HG03025 (cell line): Measurements from ENCODE around the gene VPS13D.
"Not testable (repeated sequence)": the region's sequence is repeated elsewhere in the genome, so short reads cannot be mapped to it uniquely, and the experiment has no call there.

Source experiments
- ATAC-seq: cut with Tn5 transposase; IDR thresholded peaks from one replicate; pipeline ENCODE4 v1.9.1; 2021; ENCODE audit warnings: mild to moderate bottlenecking, moderate library complexity; ENCODE audit not compliant: unreplicated experiment, low FRiP score

The VPS13D gene

DNA sequence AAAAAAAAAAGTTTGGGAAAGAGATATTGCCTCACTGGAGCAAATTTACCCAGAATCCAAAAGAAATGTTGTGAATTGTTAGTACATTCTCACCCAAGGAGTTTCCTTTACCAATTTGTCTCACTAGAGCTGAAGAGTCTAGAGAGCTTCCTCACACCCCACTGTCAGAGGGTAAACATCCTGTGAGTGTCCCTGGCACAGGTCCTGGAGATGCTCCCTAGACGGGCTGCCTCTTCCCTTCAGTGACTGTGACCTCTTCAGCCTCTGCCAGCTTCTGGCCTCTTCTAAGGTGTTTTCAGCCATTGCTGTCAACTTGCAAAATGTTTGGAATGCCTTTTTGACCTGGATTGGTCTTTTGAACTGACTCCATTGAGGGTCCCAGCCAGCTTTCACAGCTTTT is 228.7 kb downstream of the VPS13D start:
- ATAC-seq, result no peak

DNA sequence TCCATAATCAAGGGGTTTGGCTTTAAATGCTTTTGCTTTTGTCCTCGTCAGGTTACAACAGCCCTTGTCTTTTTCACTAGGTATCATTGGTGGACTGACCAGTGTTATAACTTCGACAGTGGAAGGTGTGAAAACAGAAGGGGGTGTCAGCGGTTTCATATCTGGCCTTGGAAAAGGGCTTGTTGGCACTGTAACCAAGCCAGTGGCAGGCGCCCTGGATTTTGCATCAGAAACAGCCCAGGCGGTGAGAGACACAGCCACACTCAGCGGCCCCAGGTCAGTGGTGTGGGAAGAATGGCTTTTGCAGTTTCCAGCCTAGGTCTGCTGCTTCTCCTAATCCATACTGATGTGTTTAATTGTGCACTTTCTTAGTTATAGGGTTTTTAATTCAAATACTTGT is 230.3 kb downstream of the VPS13D start:
- ATAC-seq, result no peak

GRCh38 chr1:12460911-12461621 is 231.2 kb downstream of the VPS13D start:
- no peak for ATAC-seq

DNA sequence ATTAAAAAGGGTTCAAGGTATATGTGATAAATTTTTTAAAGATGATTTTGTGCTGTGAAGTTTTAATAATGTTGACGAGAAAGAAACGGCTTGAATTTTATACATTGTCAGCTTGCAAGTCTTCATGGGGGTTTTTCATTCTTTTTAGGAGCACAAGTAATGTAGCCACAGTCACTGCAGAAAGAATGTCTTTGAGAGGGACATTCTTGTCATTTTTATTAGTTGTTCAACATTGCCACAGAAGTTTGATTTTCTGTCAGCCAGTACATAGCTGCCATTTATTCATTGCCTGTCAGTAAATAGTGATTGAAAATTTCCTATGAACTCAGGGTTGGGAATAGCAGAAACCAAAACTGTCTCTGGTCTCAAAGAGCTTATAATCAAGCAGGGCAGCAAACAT is 231.9 kb downstream of the VPS13D start:
- ATAC-seq, result no peak

DNA sequence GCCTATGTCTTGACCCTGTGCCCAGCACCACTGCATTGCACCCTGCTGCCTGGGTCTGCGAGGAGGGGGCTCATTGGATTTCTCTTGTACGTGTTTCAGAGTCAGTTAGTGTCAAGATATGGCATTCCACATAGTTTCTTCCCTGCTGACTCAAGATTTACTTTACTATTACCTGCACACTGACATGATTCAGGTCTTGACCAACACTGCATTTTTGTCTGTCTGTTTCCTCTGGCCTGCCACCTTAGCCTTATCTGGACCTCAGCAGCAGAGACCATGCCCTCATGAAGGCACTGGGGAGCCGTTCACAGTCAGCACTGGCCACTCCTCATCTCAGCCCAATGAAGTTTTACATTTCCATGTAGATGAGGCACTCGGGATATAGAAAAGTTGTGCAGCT is 232.8 kb downstream of the VPS13D start:
- no peak for ATAC-seq

GRCh38 chr1:12464045-12464461 is 234.2 kb downstream of the VPS13D start:
- ATAC-seq, result no peak

DNA sequence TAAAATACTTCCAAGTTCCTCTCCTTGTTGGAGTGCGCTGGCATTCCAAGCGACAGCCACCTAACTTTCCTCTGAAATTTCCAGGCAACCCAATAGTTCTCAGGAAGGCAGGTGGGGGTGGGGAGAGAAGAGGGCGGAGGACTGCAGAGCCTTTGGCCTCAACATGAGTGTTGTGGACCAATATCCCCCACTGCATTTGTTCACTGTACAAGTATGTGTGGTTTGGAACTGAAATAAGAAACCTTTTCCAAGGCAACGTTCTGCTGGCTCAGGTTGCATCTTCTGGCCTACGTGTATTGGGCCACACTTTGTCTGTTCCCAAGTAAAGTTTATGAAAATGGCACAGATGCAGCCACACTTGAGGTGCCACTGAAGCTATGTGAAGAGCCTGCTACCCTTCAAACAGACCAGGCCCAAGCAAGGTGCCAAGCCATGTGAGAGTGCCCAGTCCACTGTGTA is 234.8 kb downstream of the VPS13D start:
- ATAC-seq, result no peak

DNA sequence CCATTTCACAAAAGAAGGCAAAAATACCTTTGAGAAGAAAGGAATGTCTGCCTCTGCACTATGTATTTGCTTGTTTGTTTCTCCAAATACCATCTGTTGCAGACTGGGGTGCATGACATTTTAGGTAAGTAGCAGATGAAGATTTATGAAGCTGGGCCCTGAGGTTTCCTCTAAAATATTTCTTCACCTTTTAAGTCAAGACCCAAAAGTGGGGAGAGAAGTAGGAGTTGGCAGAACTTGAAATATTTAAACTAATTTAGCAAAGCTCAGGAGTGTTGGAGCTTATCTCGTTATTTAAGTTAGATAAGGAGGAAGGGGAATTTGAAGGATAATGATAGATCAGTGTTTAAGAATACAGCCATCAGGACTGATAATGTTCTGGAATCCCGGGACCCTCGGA is 235.3 kb downstream of the VPS13D start:
- no peak for ATAC-seq

DNA sequence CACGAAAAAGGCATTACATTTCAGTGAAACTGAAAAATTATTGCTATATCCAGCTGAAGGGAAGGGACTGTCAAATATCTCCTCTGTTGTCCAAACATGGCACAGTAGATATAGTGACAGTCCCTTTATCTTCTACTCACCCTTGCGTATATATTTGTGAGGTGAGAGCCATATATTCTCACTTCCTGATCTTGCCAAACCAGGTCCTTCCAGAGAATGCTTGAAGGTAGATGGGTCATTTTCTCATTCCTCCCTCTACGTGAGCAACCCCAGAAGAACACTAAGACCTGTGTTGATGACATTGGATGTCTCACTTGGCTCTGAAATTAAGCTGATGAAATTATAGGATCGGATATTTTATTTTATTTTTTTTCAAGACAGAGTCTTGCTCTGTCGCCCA is 237.0 kb downstream of the VPS13D start:
- ATAC-seq, result no peak

GRCh38 chr1:12467570-12468286 is 237.9 kb downstream of the VPS13D start:
- no peak for ATAC-seq

GRCh38 chr1:12468323-12468722 is 238.5 kb downstream of the VPS13D start:
- no peak for ATAC-seq

DNA sequence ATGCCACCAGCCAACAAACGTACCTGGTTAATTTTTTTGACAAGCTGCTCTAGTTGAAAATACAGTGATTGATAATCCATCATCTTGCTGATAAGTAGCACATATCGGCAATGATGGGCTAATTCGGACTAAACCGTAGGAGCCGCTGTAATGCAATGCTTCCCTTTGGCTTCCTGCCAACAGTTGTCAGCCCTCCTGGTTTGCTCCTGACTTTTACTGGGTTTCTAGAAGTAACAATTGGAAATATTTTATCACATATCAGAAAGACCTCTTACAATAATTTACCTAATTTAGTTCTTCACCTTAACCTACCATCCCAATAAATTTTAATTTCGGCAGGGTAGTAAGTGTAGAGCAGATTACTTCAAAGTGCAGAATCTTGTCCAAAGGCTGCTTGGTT is 239.7 kb downstream of the VPS13D start:
- ATAC-seq, result no peak

GRCh38 chr1:12469990-12470389 is 240.2 kb downstream of the VPS13D start:
- ATAC-seq, result no peak

DNA sequence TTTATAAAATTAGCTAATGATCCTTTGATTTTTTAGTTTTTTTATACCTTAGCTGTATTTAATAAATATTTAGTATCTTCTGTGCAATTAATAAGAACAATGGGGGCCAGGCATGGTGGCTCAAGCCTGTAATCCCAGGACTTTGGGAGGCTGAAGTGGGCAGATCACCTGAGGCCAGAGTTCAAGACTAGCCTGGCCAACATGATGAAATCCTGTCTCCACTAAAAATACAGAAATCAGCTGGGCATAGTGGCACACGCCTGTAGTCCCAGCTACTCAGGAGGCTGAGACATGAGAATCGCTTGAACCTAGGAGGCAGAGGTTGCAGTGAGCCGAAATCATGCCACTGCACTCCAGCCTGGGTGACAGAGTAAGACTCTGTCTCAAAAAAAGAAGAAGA is 241.1 kb downstream of the VPS13D start:
- not testable (repeated sequence) for ATAC-seq

GRCh38 chr1:12472156-12472797 is 242.4 kb downstream of the VPS13D start:
- no peak for ATAC-seq

DNA sequence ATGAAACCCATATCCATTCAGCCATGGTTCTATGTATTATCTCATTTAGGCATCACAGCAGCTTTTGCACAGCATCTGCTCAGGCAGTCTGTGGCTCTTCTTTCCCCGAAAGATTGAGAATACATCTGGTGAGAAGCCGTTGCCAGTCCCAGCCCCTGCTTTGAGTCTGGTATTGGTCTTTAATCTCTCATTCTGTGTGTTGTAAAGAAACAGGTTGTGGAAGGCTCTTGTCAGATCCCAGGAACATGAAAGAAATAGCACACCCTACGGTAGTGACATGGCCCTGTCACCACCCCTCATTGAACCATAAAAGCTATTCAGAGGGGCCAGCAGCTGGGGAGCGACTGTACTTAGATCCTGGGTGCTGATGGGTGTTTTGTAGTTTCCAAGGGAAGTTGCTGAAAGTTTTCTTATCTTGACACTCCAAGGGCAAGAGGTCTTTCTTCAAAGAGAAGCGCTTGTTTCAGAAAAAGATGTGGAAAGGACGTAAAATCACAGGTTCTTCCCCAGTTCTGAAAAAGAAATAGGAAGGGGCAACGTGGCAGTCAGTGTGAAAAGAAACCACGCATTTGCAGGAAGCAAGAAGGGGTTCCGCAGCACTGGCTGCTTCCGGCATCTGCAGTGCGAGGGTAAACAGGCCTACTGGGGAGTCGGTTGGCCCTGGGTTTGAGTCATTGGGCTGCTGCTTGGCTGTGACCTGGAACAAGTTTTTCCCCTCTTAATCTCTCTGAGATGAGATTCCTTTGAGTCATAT is 243.1 kb downstream of the VPS13D start:
- no peak for ATAC-seq

GRCh38 chr1:12473596-12474362 is 243.9 kb downstream of the VPS13D start:
- no peak for ATAC-seq

DNA sequence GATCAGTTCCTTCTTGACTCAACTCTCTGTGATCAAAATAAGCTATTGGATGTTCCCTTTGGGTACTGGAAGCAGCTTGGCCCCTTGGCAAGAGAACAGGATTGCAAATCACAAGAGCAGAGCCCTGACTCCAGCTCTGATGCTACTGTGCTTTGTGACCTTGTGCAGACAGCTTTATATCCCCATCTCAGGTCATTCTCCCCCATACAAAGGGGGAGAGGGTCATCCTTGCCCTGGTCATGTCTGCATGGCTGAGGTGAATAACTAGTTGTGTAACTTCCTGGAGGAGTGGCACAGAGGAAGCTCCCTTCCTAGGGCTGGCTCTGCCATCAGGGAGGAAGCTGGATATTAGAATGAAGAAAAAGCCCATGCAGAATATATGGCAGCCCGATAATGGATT is 245.3 kb downstream of the VPS13D start:
- no peak for ATAC-seq

GRCh38 chr1:12475530-12475934 is 245.7 kb downstream of the VPS13D start:
- ATAC-seq, result no peak

GRCh38 chr1:12475947-12476346 is 246.1 kb downstream of the VPS13D start:
- ATAC-seq, result no peak
